HepG2 (cell line): ENCODE measurements around the gene FETUB. TPM values are rescaled to one million over a fixed set of nuclear protein-coding genes. Genes with fewer than 3 reads are reported as not detected.
A peak's percentile ranks its signal among the peaks of the same experiment; 100 is the strongest.

ENCODE experiments used
- CENPBD1 ChIP-seq: sonication (generic); formaldehyde crosslinking; IDR thresholded peaks from 2 replicates; pipeline ENCODE4 v1.8.0; 2022; ENCODE audit warnings: missing genetic modification reagents, low read depth, mild to moderate bottlenecking, borderline replicate concordance
- FOXO1 ChIP-seq: sonication (generic); formaldehyde crosslinking; IDR thresholded peaks from 2 replicates; pipeline ENCODE4 v1.4.0; 2020; ENCODE audit warnings: missing genetic modification reagents
- IRF1 ChIP-seq: sonication (generic); formaldehyde crosslinking; IDR thresholded peaks from 2 replicates; pipeline ENCODE4 v1.4.0; 2020; ENCODE audit warnings: low read depth, mild to moderate bottlenecking, missing genetic modification reagents
- KAT8 ChIP-seq: IDR thresholded peaks from 2 replicates; pipeline ENCODE4 v1.6.1; 2016; ENCODE audit warnings: missing genetic modification reagents, missing compliant biosample characterization
- MATR3 ChIP-seq: sonication (generic); formaldehyde crosslinking; IDR thresholded peaks from 2 replicates; pipeline ENCODE4 v1.4.0; 2020; ENCODE audit warnings: missing genetic modification reagents
- MAZ ChIP-seq, 2 experiments: sonication (generic) in 1 of 2; formaldehyde crosslinking in 1 of 2; IDR thresholded peaks; 2 replicates each; pipeline versions ENCODE4 v1.5.0 to v1.6.1; 2012 to 2020; ENCODE audit warnings: low read depth in 2 of 2, mild to moderate bottlenecking in 2 of 2, borderline replicate concordance in 1 of 2, improper control_type of control experiment in 1 of 2, low read length in 1 of 2, missing genetic modification reagents in 1 of 2, moderate library complexity in 1 of 2
- MED8 ChIP-seq: sonication (generic); formaldehyde crosslinking; IDR thresholded peaks from 2 replicates; pipeline ENCODE4 v1.8.1; 2023; ENCODE audit warnings: mild to moderate bottlenecking, missing genetic modification reagents; ENCODE audit not compliant: insufficient replicate concordance
- MIER3 ChIP-seq: IDR thresholded peaks from 2 replicates; pipeline ENCODE4 v1.6.1; 2016; ENCODE audit warnings: missing compliant biosample characterization, borderline replicate concordance
- MLLT10 ChIP-seq: sonication (generic); formaldehyde crosslinking; IDR thresholded peaks from 2 replicates; pipeline ENCODE4 v1.4.0; 2020; ENCODE audit warnings: missing genetic modification reagents
- PRDM15 ChIP-seq: sonication (generic); formaldehyde crosslinking; IDR thresholded peaks from 2 replicates; pipeline ENCODE4 v1.4.0; 2020; ENCODE audit warnings: missing genetic modification reagents
- PTBP1 ChIP-seq: fragments of 200-400 bp; formaldehyde crosslinking; IDR thresholded peaks from 2 replicates; pipeline ENCODE4 v1.6.1; 2018; ENCODE audit warnings: low read length, low read depth; ENCODE audit not compliant: poor library complexity, severe bottlenecking
- SIN3B ChIP-seq: fragments of 150-350 bp; IDR thresholded peaks from 2 replicates; pipeline ENCODE4 v1.6.1; 2014; ENCODE audit warnings: low read length
- SNAI1 ChIP-seq: sonication (generic); formaldehyde crosslinking; IDR thresholded peaks from 2 replicates; pipeline ENCODE4 v1.5.0; 2020; ENCODE audit warnings: mild to moderate bottlenecking, missing genetic modification reagents, borderline replicate concordance
- SP140L ChIP-seq: sonication (generic); formaldehyde crosslinking; IDR thresholded peaks from 2 replicates; pipeline ENCODE4 v1.4.0; 2020; ENCODE audit warnings: missing genetic modification reagents, borderline replicate concordance
- TOPORS ChIP-seq: sonication (generic); formaldehyde crosslinking; IDR thresholded peaks from 2 replicates; pipeline ENCODE4 v1.8.0; 2023; ENCODE audit warnings: mild to moderate bottlenecking, missing genetic modification reagents
- WIZ ChIP-seq: sonication (generic); formaldehyde crosslinking; IDR thresholded peaks from 2 replicates; pipeline ENCODE4 v1.5.1; 2020; ENCODE audit warnings: mild to moderate bottlenecking, missing genetic modification reagents
- ZNF354B ChIP-seq: sonication (generic); formaldehyde crosslinking; IDR thresholded peaks from 2 replicates; pipeline ENCODE4 v1.8.0; 2022; ENCODE audit warnings: mild to moderate bottlenecking, missing genetic modification reagents
- ZNF503 ChIP-seq: sonication (generic); formaldehyde crosslinking; IDR thresholded peaks from 2 replicates; pipeline ENCODE4 v1.4.0; 2020; ENCODE audit warnings: missing genetic modification reagents
- ZNF776 ChIP-seq: sonication (generic); formaldehyde crosslinking; IDR thresholded peaks from 2 replicates; pipeline ENCODE4 v1.4.0; 2020; ENCODE audit warnings: mild to moderate bottlenecking, missing genetic modification reagents
- ZNF784 ChIP-seq: sonication (generic); formaldehyde crosslinking; IDR thresholded peaks from 2 replicates; pipeline ENCODE4 v1.5.1; 2020; ENCODE audit warnings: missing genetic modification reagents, mild to moderate bottlenecking, borderline replicate concordance
- polyA plus RNA-seq, 8 experiments: library from polyadenylated mRNA; depleted of rRNA in 3 of 8; stranded (reverse) in 7 of 8; unstranded in 1 of 8; fragments of >200 nt; fragmentation: Illumina TruSeq in 4 of 8; extraction: Trizol in 4 of 8; gene quantifications; 2 replicates each; pipeline versions ENCODE4 v1.2.1 to v1.2.3, GENCODE V29; 2011 to 2016; ENCODE audit warnings: low read depth in 4 of 8, missing spikeins in 1 of 8, mixed read lengths in 1 of 8; ENCODE audit not compliant: insufficient read depth in 1 of 8
- total RNA-seq, 5 experiments: library from RNA; depleted of rRNA; stranded (reverse); fragments of >200 nt; fragmentation: Illumina TruSeq; extraction: Trizol; gene quantifications; 2 replicates each; pipeline ENCODE4 v1.2.3, GENCODE V29; 2016; ENCODE audit warnings: low read depth in 1 of 5

The FETUB gene
- total and polyA plus RNA-seq, 2 of the 13 experiments (the other 11 are each of a cell fraction or from before 2014, with no cell fraction given): 2.1 to 4.4 TPM

GRCh38 chr3:186614597-186615483 lies 25.4 kb upstream of the FETUB start (continued):
- TF ChIP-seq PTBP1: no peak
- TF ChIP-seq PRDM15 (CRISPR knock-in tag): no peak
- no peak for TF ChIP-seq TOPORS (CRISPR knock-in tag)
- TF ChIP-seq FOXO1: peak; percentile 27; the same call in 1 of the 2 replicates
- TF ChIP-seq SIN3B: no peak
- TF ChIP-seq SP140L (CRISPR knock-in tag): no peak; the same call in 1 of the 2 replicates
- TF ChIP-seq MED8: no peak
- no peak; the same call in 1 of the 2 replicates for TF ChIP-seq ZNF503
- no peak for TF ChIP-seq ZNF784 (CRISPR knock-in tag)
- TF ChIP-seq WIZ (CRISPR knock-in tag): no peak; the same call in 1 of the 2 replicates
- TF ChIP-seq MAZ (IDR thresholded peaks at IDR 0.05; ENCODE audit: borderline replicate concordance, low read depth, low read length): no peak
- TF ChIP-seq MAZ (CRISPR knock-in tag; IDR thresholded peaks at IDR 0.05; ENCODE audit: low read depth): no peak
- TF ChIP-seq MIER3 (CRISPR knock-in tag): peak; percentile 36; the same call in 1 of the 2 replicates
- peak; percentile 85; the same call in 1 of the 2 replicates for TF ChIP-seq ZNF354B
- no peak; the same call in 1 of the 2 replicates for TF ChIP-seq IRF1
- no peak; the same call in 1 of the 2 replicates for TF ChIP-seq CENPBD1 (CRISPR knock-in tag)
- no peak; the same call in 1 of the 2 replicates for TF ChIP-seq MLLT10 (CRISPR knock-in tag)
- peak; percentile 52 for TF ChIP-seq KAT8 (CRISPR knock-in tag)
- TF ChIP-seq SNAI1 (CRISPR knock-in tag): no peak
- TF ChIP-seq MATR3 (CRISPR knock-in tag): no peak
- no peak for TF ChIP-seq ZNF776 (CRISPR knock-in tag)
